ENCODE measurements around the gene TRABD2B. TPM values are rescaled to one million over a fixed set of nuclear protein-coding genes. Genes with fewer than 3 reads are reported as not detected.

TRABD2B gene
- polyA plus RNA-seq, 1 of the 3 experiments (the other 2 are of a cell fraction), result 0.03 TPM

GRCh38 chr1:47729685-47730084, 267.5 kb downstream of the TRABD2B start:
- H3K4me3 ChIP-seq (ENCODE audit: low read depth in 2 of 2, low read length in 1 of 2), result no peak overlapping the region
- CTCF ChIA-PET, result interaction anchor here (1.2 to 37.6 kb wide), 5 partner anchors 9 to 337 kb away, joined by 3 to 1422 read pairs (median 13); partner anchors contain the start of genes FOXD2 and FOXE3
- H3K4me1 ChIP-seq (ENCODE audit: control insufficient read depth in 1 of 2, insufficient read depth in 2 of 2, low read depth in 1 of 2, low read length in 1 of 2), result peaks cover 0 to 9% of the 10 kb centered on the region in 2 experiments; a peak in 1 of 4 replicates
- H3F3A ChIP-seq (replicated peaks; ENCODE audit: insufficient read depth), result no peaks in the 10 kb centered on the region
- H3K9me2 ChIP-seq, result no peaks in the 10 kb centered on the region
- H3K79me2 ChIP-seq (ENCODE audit: insufficient read depth), result no peaks in the 10 kb centered on the region
- H3K9ac ChIP-seq, result no peak overlapping the region
- 38% methylated on average over 2 of the region's 2 CpGs for WGBS (ENCODE audit: low lambda C conversion rate)
- no peaks in the 10 kb centered on the region for H4K20me1 ChIP-seq (ENCODE audit: insufficient read depth)
- H3K27ac ChIP-seq (ENCODE audit: low read depth in 2 of 2, low read length in 1 of 2), result no peak overlapping the region
- H3K36me3 ChIP-seq (replicated peaks in 1 of 2; ENCODE audit: control insufficient read depth in 1 of 2, insufficient read depth in 2 of 2, low read length in 1 of 2), result no peaks in the 10 kb centered on the region
- H2AFZ ChIP-seq (ENCODE audit: low read depth), result no peak overlapping the region
- no peak for DNase-seq
- H3K9me3 ChIP-seq, result no peaks in the 10 kb centered on the region
- H3K4me2 ChIP-seq, result no peak overlapping the region
- POLR2A ChIA-PET, result no interaction called here
- TF ChIP-seq SMC3 (IDR thresholded peaks at IDR 0.05; ENCODE audit: low read depth, low read length) (no peak), RCOR1 (IDR thresholded peaks at IDR 0.05; ENCODE audit: low read length) (no peak), GABPA (IDR thresholded peaks at IDR 0.05; ENCODE audit: low read depth) (no peak), JUND (IDR thresholded peaks at IDR 0.05) (no peak), CHD2 (IDR thresholded peaks at IDR 0.05; ENCODE audit: low read length, partially characterized antibody) (no peak), RAD21 (IDR thresholded peaks at IDR 0.05; ENCODE audit: low read length) (no peak), SIN3A (IDR thresholded peaks at IDR 0.05; ENCODE audit: borderline replicate concordance, low read depth, low read length) (no peak), TEAD4 (IDR thresholded peaks at IDR 0.05; ENCODE audit: borderline replicate concordance, insufficient read depth) (no peak), ZBTB33 (IDR thresholded peaks at IDR 0.05; ENCODE audit: borderline replicate concordance, low read depth) (no peak), NFIC (IDR thresholded peaks at IDR 0.05; ENCODE audit: borderline replicate concordance) (no peak), EZH2phosphoT487 (IDR thresholded peaks at IDR 0.05; ENCODE audit: borderline replicate concordance, low read depth) (no peak), GATA2 (CRISPR knock-in tag; IDR thresholded peaks at IDR 0.05) (no peak), FOXJ3 (CRISPR knock-in tag; IDR thresholded peaks at IDR 0.05) (no peak), NRF1 (IDR thresholded peaks at IDR 0.05; ENCODE audit: low read depth, low read length) (no peak)
- TF ChIP-seq, protein P1, sequence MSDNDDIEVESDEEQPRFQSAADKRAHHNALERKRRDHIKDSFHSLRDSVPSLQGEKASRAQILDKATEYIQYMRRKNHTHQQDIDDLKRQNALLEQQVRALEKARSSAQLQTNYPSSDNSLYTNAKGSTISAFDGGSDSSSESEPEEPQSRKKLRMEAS (IDR thresholded peaks at IDR 0.05; ENCODE audit: low read depth), result no peak
- TF ChIP-seq, protein P2, sequence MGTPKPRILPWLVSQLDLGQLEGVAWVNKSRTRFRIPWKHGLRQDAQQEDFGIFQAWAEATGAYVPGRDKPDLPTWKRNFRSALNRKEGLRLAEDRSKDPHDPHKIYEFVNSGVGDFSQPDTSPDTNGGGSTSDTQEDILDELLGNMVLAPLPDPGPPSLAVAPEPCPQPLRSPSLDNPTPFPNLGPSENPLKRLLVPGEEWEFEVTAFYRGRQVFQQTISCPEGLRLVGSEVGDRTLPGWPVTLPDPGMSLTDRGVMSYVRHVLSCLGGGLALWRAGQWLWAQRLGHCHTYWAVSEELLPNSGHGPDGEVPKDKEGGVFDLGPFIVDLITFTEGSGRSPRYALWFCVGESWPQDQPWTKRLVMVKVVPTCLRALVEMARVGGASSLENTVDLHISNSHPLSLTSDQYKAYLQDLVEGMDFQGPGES (IDR thresholded peaks at IDR 0.05; ENCODE audit: low read depth, low read length), result no peak
- peaks cover 14% of the 10 kb centered on the region for H3K27me3 ChIP-seq (ENCODE audit: insufficient read depth)

All from SK-N-SH (cell line).